HG02884 (cell line): ENCODE results near the gene CNPY2.
"Not testable (repeated sequence)": the region's sequence is repeated elsewhere in the genome, so short reads cannot be mapped to it uniquely, and the experiment has no call there.

Experiments
- ATAC-seq: cut with Tn5 transposase; IDR thresholded peaks from one replicate; pipeline ENCODE4 v1.9.1; 2021; ENCODE audit warnings: mild to moderate bottlenecking, moderate library complexity; ENCODE audit not compliant: unreplicated experiment

CNPY2 gene

GRCh38 chr12:56333679-56334489, 18.1 kb upstream of the CNPY2 start, which contains the start of gene PAN2:
Gene PAN2, minus strand, starts transcription at chr12:56334000. Its CDS starts 906 bp downstream, at chr12:56333094.
- ATAC-seq: peak; percentile 91

- no peak for ATAC-seq
These were observed 17.4 kb upstream of the CNPY2 start for GRCh38 chr12:56333197-56333678.

- no peak for ATAC-seq
These were observed 16.9 kb upstream of the CNPY2 start for GRCh38 chr12:56332512-56333196.

GRCh38 chr12:56330936-56331490, 15.2 kb upstream of the CNPY2 start:
- ATAC-seq: no peak

- ATAC-seq: no peak
These were observed 10.7 kb upstream of the CNPY2 start for GRCh38 chr12:56326533-56326932.

- no peak for ATAC-seq
These were observed 10.3 kb upstream of the CNPY2 start for GRCh38 chr12:56326126-56326525.

- ATAC-seq: no peak
These were observed 8.4 kb upstream of the CNPY2 start for GRCh38 chr12:56324206-56324605.

- ATAC-seq: not testable (repeated sequence)
These were observed 5.8 kb upstream of the CNPY2 start for GRCh38 chr12:56321610-56322009.

GRCh38 chr12:56321027-56321426, 5.2 kb upstream of the CNPY2 start:
- no peak for ATAC-seq

- no peak for ATAC-seq
These were observed 1.9 kb upstream of the CNPY2 start for GRCh38 chr12:56317675-56318074.

- ATAC-seq: no peak
These were observed 553 bp downstream of the CNPY2 start for GRCh38 chr12:56315249-56315621.

GRCh38 chr12:56311003-56311402, 4.8 kb downstream of the CNPY2 start:
- ATAC-seq: no peak

- no peak for ATAC-seq
These were observed 7.1 kb downstream of the CNPY2 start for GRCh38 chr12:56308714-56309113.

GRCh38 chr12:56307221-56307965, 8.4 kb downstream of the CNPY2 start:
- ATAC-seq: no peak

- ATAC-seq: no peak
These were observed 10.8 kb downstream of the CNPY2 start for GRCh38 chr12:56304872-56305590.

GRCh38 chr12:56304276-56304675, 11.5 kb downstream of the CNPY2 start:
- ATAC-seq: no peak

- no peak for ATAC-seq
These were observed 14.9 kb downstream of the CNPY2 start for GRCh38 chr12:56300644-56301464.

- peak; percentile 93 for ATAC-seq
These were observed 15.7 kb downstream of the CNPY2 start, which contains the start of gene CS for GRCh38 chr12:56299853-56300643. Gene CS, minus strand, starts transcription at chr12:56300330. Its CDS starts 129 bp downstream, at chr12:56300201.
